Measurements from ENCODE around the gene MACROD2. TPM values are rescaled to one million over a fixed set of nuclear protein-coding genes. Genes with fewer than 3 reads are reported as not detected.

Gene MACROD2
- total RNA-seq, 4 donors from 2014 or later = 2.9 to 11.3 (median 8.0) TPM

DNA sequence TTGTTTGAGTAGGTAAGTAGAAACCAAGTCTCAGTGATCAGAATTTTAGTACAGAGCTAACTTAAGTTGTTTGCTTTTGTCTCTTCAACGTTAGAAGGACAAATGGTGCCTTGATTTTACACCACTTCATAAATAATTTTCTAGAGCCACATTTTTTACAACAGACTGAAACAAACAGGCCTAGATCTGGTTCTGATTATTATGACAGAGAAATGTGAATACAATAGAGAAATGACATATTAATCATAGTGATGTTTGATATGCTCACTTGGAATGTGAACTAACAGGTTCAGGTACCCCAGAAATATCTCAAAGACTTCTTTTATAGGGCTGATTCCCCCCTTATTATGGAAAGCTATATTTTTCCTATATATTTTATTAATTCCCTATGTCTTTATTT, 1817.4 kb downstream of the MACROD2 start:
- TF ChIP-seq, protein P1, sequence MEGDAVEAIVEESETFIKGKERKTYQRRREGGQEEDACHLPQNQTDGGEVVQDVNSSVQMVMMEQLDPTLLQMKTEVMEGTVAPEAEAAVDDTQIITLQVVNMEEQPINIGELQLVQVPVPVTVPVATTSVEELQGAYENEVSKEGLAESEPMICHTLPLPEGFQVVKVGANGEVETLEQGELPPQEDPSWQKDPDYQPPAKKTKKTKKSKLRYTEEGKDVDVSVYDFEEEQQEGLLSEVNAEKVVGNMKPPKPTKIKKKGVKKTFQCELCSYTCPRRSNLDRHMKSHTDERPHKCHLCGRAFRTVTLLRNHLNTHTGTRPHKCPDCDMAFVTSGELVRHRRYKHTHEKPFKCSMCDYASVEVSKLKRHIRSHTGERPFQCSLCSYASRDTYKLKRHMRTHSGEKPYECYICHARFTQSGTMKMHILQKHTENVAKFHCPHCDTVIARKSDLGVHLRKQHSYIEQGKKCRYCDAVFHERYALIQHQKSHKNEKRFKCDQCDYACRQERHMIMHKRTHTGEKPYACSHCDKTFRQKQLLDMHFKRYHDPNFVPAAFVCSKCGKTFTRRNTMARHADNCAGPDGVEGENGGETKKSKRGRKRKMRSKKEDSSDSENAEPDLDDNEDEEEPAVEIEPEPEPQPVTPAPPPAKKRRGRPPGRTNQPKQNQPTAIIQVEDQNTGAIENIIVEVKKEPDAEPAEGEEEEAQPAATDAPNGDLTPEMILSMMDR (IDR thresholded peaks at IDR 0.05; ENCODE audit: low read depth) = no peak

DNA sequence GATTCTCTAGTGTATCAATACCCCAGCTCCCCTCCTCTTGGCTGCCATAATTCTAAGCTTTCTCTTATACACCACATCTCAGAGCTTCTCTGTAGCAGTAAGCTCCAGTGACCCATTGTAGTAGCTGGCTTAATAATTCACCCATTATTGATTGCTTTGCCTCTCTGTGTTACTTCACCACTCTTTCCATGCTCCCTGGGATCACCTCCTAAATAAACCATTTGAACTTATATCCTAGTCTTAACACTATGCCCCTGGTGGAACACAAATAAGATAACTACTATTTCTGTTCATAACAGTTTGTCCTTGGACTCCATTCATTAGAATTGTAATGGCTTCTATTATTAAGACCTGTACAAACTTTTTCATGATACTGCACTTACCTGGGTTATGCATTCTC, 1819.0 kb downstream of the MACROD2 start:
- TF ChIP-seq, protein P1 (IDR thresholded peaks at IDR 0.05; ENCODE audit: low read depth) = no peak

DNA sequence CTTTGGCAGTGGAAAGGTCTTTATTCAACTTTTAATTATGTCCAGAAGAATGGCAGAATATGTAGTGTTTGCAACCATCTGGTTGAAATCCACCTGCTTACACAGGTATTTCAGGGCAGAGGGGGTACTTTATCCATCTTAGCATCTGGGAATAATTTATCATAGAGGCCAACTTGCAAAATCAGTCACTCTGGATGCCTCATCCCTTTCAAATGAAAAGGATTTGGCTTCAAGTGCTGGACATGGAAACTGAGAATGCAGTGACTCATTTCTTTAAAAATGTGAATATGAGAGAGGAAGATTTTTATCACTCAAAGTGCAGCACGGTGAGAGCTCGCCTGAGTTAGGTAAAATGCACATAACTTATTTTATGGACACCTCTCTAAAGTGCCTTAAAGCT, 1819.6 kb downstream of the MACROD2 start:
- TF ChIP-seq, protein P1 (IDR thresholded peaks at IDR 0.05; ENCODE audit: low read depth) = no peak

DNA sequence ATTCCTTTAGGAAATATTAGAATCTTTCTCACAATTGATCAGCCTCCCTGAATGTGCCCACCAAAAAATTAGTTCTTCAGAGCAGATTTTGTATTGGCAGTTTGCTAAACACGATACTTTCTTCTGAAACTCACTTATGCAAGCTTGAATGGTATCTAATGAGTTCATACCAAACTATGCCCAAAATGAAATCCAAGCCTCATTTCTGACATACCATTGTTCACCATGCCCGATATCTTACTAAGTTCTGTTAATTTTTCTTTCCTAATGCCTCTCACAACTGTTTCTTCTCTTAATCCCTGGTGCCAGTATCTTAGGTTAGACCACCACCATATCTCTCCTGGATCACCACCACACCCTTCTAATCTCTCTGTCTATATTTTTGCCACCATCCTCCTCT, 1822.0 kb downstream of the MACROD2 start:
- TF ChIP-seq, protein P1 (IDR thresholded peaks at IDR 0.05; ENCODE audit: low read depth) = no peak

DNA sequence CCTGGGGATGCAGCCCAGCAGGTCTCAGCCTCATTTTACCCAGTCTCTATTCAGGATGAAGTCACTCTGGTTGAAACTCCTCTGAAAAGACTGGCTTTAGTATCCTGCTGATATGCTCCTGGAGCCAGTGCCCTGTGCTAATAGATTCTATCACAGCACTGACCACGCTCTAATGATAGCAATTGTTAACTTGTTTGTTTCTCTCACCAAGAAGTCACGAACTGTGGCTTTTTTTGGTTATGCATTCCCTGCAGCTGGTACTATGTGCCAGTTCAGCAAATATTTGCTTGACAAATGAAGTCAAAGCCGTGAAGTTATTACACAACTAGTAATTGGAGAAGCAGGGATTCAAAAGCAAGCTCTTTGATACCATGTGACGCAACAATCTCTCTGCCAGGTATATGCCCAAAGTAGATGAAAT, 1823.3 kb downstream of the MACROD2 start:
- TF ChIP-seq, protein P1 (IDR thresholded peaks at IDR 0.05; ENCODE audit: low read depth) = no peak

DNA sequence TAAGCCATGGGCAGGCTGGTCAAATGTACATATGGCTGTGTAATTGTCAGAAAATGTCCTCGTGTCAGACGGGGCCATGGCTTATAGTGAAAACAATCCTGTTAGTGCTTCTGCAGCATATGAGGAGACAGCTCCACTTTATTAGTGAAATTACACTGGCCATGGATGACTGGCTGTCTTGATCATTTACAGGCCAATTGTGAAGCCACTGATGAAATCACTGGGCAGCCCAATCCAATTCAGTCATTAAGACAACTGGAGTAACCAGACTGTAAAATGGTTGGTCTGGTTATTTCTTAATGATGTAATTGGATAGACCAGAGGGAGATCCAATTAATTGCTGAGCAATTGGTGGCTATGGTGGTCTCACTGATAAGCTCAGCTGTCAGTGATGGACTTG, 1828.4 kb downstream of the MACROD2 start:
- TF ChIP-seq, protein P1 (IDR thresholded peaks at IDR 0.05; ENCODE audit: low read depth) = no peak

DNA sequence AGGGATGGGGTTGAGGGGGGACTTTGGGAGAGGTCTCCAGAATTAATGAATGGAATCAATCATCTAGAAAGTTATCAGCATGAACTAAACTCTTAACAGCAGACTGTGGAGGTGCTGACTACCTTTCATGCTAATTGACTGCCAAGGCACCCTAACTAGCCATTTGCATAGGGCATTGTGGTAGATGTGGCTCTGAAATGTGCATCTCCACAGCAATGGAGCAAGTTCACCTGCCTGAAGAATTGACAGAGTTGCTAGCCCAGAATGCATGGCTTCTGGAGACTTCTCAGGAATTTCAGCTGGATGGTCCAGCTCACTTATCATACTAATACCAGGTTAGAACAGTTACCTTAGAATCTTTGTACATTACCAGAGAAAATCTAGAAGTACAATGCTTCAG, 1832.3 kb downstream of the MACROD2 start:
- TF ChIP-seq, protein P1 (IDR thresholded peaks at IDR 0.05; ENCODE audit: low read depth) = no peak

Data from subcutaneous adipose tissue (tissue), 4 donors.